RWPE1 (cell line): ENCODE results near the gene ZFYVE27.

Experiments used
- CTCF ChIA-PET: fragments of 350-600 bp; sonication (Branson Sonifier 250); formaldehyde crosslinking; extraction: SDS; loops from one replicate; lab custom pipeline; 2021; lab: Yijun Ruan, JAX
- POLR2A ChIA-PET: fragments of 400-600 bp; formaldehyde crosslinking; extraction: SDS; loops from one replicate; lab custom pipeline; 2020; ENCODE audit warnings: antibody characterized with exemption; ENCODE audit not compliant: low non-redundant PET; lab: Yijun Ruan, JAX
- DNase-seq: peaks from one replicate; pipeline ENCODE4 v3.0.0; 2012; ENCODE audit warnings: low spot score
- H3K27ac ChIP-seq: fragments of 450-650 bp; 2 replicates; pipeline ENCODE4 v1.5.1; 2017
- CTCF ChIP-seq: fragments of 450-650 bp; conservative IDR thresholded peaks from 2 replicates; pipeline ENCODE4 v1.5.1; 2017; ENCODE audit warnings: low read depth, mild to moderate bottlenecking

ZFYVE27 gene

GRCh38 chr10:97714401-97715258 lies 22.3 kb upstream of the ZFYVE27 start:
- peak; percentile 79 for DNase-seq
- ChIA-PET POLR2A (interaction anchor here (0.5 to 2.4 kb wide), 8 partner anchors 12 to 1944 kb away, joined by 3 to 15 read pairs (median 6); partner anchors contain the start of genes AVPI1, ENTPD7 and ZFYVE27), CTCF (interaction anchor here (0.6 to 1.9 kb wide), 7 partner anchors 8 to 155 kb away, joined by 3 to 9 read pairs (median 4); partner anchors contain the start of gene ZFYVE27)
- peak overlapping the region; percentile 99 for H3K27ac ChIP-seq
- no peak for TF ChIP-seq CTCF

GRCh38 chr10:97715259-97715874 lies 21.6 kb upstream of the ZFYVE27 start:
- TF ChIP-seq CTCF = no peak
- CTCF ChIA-PET = interaction anchor here (1.1 to 1.9 kb wide), 4 partner anchors 14 to 36 kb away, joined by 3 to 8 read pairs (median 4); partner anchors contain the start of gene ZFYVE27
- peak overlapping the region; percentile 99 for H3K27ac ChIP-seq
- DNase-seq = peak; percentile 54
- POLR2A ChIA-PET = interaction anchor here (0.6 to 2.4 kb wide), 3 partner anchors 13 to 28 kb away, joined by 3 to 15 read pairs (median 8); partner anchors contain the start of gene AVPI1

GRCh38 chr10:97717627-97718026 lies 19.3 kb upstream of the ZFYVE27 start:
- TF ChIP-seq CTCF = no peak
- POLR2A ChIA-PET = interaction anchor here (1.4 to 1.6 kb wide), 3 partner anchors 8 to 30 kb away, joined by 3 to 4 read pairs (median 3); partner anchors contain the start of genes AVPI1 and ZFYVE27

GRCh38 chr10:97718178-97718577 lies 18.8 kb upstream of the ZFYVE27 start:
- POLR2A ChIA-PET = interaction anchor here (0.7 to 1.6 kb wide), 4 partner anchors 9 to 31 kb away, joined by 3 to 4 read pairs (median 3); partner anchors contain the start of genes AVPI1 and ZFYVE27
- no peak for DNase-seq
- no peak for TF ChIP-seq CTCF
- CTCF ChIA-PET = interaction anchor here (0.6 to 3.5 kb wide), 4 partner anchors 9 to 21 kb away, joined by 3 to 21 read pairs (median 4); no protein-coding TSS in a partner anchor
- H3K27ac ChIP-seq = peak overlapping the region; percentile 92

More at GRCh38 chr10:97717627-97718026, 19.3 kb upstream of the ZFYVE27 start:
- CTCF ChIA-PET = interaction anchor here (1.1 to 3.5 kb wide), 2 partner anchors 8 to 15 kb away, joined by 4 to 21 read pairs; no protein-coding TSS in a partner anchor
- DNase-seq = no peak
- H3K27ac ChIP-seq = peak overlapping the region; percentile 92

GRCh38 chr10:97718659-97719142 lies 18.2 kb upstream of the ZFYVE27 start:
- peak overlapping the region; percentile 92 for H3K27ac ChIP-seq
- POLR2A ChIA-PET = interaction anchor here (0.7 to 1.6 kb wide), 5 partner anchors 9 to 1968 kb away, joined by 3 to 4 read pairs (median 3); partner anchors contain the start of genes AVPI1 and ZFYVE27
- CTCF ChIA-PET = interaction anchor here (0.6 to 3.5 kb wide), 5 partner anchors 9 to 20 kb away, joined by 3 to 21 read pairs (median 4); no protein-coding TSS in a partner anchor

More at GRCh38 chr10:97718659-97719142, 18.2 kb upstream of the ZFYVE27 start:
- TF ChIP-seq CTCF = no peak
- peak; percentile 98 for DNase-seq
